ENCODE results near the gene HMCN1.

HMCN1 gene

DNA sequence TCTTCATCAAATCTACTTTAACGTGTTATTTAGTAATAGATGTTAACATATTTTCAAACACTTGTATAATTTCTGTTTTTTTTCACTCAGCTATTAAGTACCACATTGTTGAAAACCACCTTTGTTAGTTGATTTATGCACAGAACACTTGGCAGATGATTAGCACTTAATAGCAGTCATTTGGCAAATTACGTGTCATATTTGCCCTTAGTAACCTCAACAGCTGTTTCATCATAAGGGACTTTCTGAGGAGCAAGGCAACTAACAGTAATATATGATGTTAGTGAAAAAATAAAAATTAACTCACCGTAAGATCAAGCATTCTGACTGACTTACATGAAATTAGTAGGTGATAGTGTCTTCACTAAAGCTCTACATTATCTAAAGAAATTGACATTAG, 186.4 kb downstream of the HMCN1 start:
- DNase-seq, result no peak

- no peak for DNase-seq
Observed at GRCh38 chr1:185921636-185922035, 187.4 kb downstream of the HMCN1 start.

DNA sequence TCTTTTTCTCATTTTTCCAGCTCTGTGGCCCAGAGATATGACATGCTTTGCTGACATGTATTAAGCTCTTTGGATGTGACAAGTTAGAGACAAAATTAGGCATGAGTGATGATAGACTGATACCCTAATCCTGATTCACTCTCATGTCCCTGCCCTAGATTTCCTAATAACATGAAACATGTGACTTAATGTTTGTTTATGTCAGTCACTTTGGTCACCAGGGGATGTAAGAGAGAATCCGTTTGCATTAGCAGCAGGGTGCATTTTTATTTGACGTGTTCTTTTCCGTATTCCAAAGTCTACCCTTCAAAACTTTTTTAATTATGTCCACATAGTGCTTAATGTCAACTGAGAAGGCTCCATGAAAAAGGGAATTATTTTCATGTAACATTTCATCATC, 192.4 kb downstream of the HMCN1 start:
- no peak for DNase-seq

GRCh38 chr1:185929776-185930175, 195.6 kb downstream of the HMCN1 start:
- DNase-seq, result no peak

GRCh38 chr1:185931438-185931837, 197.2 kb downstream of the HMCN1 start:
- no peak for DNase-seq

DNA sequence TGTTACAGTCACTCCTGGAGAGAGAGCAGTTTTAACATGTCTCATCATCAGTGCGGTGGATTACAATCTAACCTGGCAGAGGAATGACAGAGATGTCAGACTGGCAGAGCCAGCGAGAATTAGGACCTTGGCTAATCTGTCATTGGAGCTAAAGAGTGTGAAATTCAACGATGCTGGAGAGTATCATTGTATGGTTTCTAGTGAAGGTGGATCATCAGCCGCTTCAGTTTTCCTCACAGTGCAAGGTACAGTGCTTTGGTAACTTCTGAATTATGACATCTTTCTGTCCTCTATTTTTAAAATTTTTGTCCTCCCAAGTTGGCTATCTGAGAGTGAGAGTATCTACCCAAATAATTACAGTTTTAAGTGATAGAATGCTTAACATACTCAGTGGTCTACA, 199.4 kb downstream of the HMCN1 start:
- DNase-seq, result no peak

DNA sequence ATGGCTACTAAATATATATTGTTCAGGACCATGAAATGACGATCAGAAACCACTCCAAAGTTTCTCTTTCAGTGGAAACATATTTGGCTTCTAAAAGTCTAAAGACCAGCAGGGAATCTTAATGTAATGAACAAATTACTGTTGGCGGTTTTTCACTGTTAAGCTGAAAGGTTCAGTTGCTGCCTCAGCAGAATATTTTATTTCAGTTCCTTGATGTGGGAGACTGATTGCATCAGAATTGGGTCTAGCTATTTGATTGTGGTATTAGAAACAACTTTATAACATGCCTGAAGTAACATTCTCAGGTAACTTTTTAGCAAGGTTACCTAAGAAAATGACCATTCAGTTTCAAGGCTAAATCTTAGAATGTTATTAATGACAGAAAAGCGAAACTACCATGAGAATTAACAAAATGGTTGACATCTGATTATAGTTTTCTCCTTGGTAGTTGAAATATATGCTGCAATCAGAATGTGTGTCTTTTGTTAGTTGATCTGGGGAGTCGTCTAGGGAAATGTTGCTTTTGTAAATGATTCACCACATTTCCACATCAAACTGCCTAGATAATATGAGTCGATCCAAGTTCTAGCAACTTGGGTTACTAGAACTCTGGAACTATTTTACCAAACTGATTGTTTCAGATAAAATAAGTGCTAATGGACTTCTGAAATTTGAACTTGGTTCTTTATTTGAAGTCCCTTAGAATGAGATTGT, 200.4 kb downstream of the HMCN1 start:
- DNase-seq, result no peak

GRCh38 chr1:185935360-185935759, 201.2 kb downstream of the HMCN1 start:
- DNase-seq, result no peak

GRCh38 chr1:185936641-185937040, 202.4 kb downstream of the HMCN1 start:
- DNase-seq, result no peak

- no peak for DNase-seq
Observed at GRCh38 chr1:185938396-185938795, 204.2 kb downstream of the HMCN1 start.

- DNase-seq, result no peak
Observed at GRCh38 chr1:185939142-185939541, 205.0 kb downstream of the HMCN1 start.

DNA sequence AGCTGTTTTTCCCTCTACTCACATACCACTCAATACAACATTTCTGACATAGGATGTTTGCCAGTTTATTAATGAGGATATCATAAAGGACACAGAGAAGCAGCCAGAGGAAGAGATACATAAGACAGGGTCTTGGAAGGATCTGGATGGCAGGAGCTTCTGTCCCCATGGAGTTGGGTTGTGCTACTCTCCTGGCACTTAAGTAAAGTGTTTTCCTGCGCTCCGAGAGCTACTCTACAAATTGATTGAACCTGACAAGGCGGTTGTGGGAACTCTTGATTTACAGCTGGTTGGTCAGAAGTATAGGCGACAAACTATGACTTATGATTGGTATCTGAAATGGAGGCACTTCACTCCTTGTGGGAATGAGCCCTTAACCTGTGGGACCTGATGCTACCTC, 208.8 kb downstream of the HMCN1 start:
- DNase-seq, result no peak

- no peak for DNase-seq
Observed at GRCh38 chr1:185956881-185957280, 222.7 kb downstream of the HMCN1 start.

GRCh38 chr1:185957441-185958363, 223.5 kb downstream of the HMCN1 start:
- no peak for DNase-seq

DNA sequence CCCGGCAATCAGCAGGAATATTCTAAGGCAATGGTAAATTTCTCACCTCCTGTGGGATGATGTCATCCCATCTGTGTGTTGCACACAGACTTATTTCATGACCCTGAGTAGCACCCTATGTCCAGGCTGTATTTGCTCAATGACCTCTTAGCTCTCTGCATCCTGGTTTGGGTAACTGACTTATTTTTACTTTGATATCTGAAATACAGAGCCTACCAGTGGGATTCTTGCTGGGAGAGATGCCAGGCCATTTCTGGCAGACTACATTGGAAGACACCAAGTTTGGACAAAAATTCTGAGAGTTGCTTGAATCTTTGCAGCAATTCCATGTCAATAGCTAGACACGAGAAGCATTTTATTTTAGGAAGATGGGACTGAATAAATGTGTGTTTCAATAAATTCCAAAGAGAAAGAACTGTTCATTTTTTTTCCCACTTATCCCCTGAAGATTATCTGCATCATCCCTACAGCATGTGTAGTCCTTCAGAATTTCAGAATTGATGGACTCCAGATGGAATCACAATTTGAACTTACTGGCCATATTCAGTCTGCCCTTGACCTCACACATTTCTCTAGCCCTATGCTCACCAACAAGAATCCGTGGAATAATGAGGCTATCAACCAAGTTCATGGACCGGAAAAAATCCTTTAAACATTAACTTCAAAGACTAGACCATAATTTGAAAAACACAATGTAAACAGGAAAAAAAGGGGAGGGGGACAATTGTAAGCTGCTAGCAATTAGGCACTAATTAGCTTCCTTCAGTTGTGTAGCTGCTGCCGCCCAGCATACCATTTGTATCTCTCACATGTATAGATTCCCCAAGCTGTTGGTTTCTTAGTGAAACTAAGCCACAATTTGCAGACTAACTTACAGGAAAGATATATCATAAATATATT, 226.5 kb downstream of the HMCN1 start:
- no peak for DNase-seq

DNA sequence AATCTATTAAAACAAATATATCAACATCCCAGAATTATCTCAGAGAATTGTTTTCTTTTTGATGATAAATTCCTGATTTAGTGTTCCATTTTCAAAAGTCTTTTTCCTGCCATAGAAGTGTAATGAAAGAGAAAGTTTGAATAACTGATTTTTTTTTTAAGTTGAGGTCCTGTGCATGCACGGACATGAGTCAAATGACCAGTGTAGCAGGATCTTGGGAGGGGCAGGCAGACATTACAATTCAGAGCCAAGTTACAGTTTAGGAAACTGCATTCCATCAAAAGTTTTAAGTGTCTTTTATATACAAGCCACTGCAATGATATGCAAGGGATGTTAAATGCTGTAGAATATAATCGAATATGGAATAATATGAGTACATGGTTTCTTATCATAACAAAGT, 227.5 kb downstream of the HMCN1 start:
- DNase-seq, result no peak

DNA sequence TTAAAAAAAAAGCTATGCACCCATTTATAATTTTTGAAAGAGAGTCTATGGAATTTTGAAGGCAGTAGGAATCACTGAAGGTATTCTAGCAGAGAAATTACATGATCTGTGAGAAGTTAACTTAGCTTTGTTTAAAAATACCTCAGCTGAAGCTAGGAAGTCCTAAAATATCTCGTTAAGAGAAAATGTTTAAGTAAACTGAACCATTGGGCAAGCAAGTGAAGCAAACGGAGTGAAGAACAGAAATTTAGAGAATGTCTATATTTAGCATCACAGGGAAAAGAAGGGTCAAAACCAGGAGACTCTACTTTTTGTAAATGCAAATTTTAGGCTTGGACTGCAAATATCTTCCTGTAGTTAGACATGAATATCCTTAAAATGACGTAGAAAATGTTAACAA, 230.8 kb downstream of the HMCN1 start:
- no peak for DNase-seq

GRCh38 chr1:185965870-185966269, 231.7 kb downstream of the HMCN1 start:
- no peak for DNase-seq

GRCh38 chr1:185966471-185966870, 232.3 kb downstream of the HMCN1 start:
- DNase-seq, result no peak

DNA sequence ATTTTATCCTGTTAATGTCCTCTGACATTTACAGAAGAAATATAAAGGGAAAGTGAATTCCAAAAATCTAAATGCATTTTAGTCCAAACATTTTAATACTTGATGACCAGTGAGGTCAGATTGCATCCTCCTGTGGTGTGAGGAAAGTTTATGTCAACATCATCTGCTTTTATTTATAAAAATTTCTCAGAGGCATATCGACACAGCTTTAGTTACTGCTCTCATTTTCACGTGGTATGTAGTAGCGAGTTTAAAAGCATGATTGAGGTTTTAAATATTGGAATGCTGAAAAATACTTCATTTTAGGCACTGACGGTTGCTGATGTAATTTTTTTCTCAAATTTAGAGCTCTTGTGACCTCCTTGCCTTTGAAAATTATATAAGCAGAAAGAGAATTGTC, 234.8 kb downstream of the HMCN1 start:
- DNase-seq, result no peak

DNA sequence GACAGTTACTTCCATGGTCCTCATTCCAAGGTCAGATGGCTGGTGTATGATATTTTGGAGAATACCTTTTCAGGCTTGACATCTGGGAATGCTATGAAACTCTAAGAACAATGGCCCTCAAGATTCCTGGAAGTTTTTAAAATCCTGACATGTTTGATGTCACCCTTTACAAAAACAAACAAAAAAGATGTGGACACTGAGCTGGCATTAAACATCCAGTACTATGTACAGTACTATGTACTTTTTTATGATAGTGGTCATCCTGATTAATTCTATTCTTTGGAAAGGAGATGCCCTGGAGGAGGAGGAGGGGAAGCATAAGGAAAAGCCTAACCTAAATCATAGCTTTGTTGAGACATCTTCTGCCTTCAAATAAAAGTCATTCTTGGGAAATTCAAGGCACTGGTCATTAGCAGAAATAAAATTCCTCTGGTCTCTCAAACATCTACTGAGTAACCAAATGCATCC, 235.4 kb downstream of the HMCN1 start:
- no peak for DNase-seq

DNA sequence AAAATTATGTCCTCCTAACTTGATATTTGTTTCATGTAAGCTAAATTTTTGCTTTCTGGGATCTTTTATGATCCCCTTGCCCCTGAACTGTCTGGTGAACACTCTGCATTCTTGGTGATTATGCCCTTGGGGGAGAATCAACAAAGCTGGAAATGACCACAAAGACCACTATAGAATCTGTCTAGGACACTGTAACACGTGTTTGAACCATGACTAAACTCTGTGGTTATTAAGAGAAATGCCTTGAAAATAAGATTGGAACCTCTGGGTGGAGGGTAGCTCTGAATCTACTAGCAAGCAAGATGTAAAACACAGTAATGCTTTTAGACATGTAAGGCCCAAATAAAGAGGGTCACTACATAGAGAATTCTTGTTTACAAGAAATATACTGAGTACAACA, 237.5 kb downstream of the HMCN1 start:
- DNase-seq, result no peak

Data from NCI-H1048 (cell line).